Hippocampal formation (tissue), 2 donors: ENCODE data around the gene ZNF280A.
"Not testable (repeated sequence)": the region's sequence is repeated elsewhere in the genome, so short reads cannot be mapped to it uniquely, and the experiment has no call there.

Experiments
- DNase-seq, 2 donors: peaks; one replicate each; lab custom pipeline; 2025; lab: John Stamatoyannopoulos, UW

Gene ZNF280A

GRCh38 chr22:22468794-22469469 is 51.1 kb downstream of the ZNF280A start:
- DNase-seq, result not testable (repeated sequence)

- no peak for DNase-seq
These were observed 53.0 kb downstream of the ZNF280A start for GRCh38 chr22:22467112-22467511.

DNA sequence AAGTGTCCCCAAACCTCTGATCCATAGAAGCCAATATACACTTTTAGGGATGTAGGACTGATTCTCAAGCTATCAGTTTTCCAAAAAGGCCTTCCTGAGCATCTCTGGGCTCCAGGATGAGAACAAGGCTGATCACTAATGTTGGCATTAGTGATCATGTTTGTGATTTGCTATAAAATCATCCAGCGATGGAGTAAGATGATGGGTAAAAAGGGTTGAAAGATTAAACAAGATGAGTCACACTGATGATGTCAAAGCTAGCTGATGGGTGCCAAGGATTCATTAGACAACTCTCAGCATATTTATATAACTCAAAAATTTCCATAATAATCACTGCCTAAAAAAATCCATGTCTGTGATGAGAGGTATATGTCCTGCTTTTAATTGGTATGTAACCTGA is 54.3 kb downstream of the ZNF280A start:
- no peak for DNase-seq

DNA sequence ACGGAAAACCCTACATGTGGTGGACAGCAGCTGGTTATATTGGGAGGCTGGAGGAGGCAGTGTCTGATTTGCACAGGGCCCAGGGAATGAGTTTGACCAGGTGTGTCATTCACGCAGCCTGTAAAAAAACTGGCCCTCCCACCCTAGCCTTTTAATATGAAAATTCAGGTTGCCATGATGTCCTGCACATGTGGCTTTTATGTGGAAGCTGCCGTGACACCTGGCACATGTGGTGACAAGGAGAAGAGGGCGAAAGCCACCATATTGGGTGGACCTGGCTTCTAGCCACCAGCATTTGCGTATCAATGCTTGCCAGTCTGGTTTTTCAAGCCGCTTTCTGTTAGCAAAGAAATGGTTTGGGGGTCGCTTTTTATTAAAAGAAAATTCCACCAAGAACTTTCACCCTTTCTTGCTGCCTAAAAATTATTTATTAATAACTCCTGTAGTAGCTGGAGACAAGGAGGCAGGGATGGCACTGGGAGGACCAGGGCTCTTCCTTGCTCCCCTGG is 54.9 kb downstream of the ZNF280A start:
- DNase-seq, result no peak

- DNase-seq, result no peak
These were observed 55.5 kb downstream of the ZNF280A start for GRCh38 chr22:22464541-22465054.

- DNase-seq, result peak; percentile 31 to 51
These were observed 56.1 kb downstream of the ZNF280A start for GRCh38 chr22:22463855-22464540.
